Activated CD8-positive, alpha-beta T cell treated with anti-CD3 and anti-CD28 coated beads for 36 hours (primary cell): ENCODE results near the gene FBXL3. TPM values are rescaled to one million over a fixed set of nuclear protein-coding genes. Genes with fewer than 3 reads are reported as not detected.
A peak's percentile ranks its signal among the peaks of the same experiment; 100 is the strongest.

Experiments
- ATAC-seq: fragments of 200-7000 bp; cut with Tn5 transposase; one replicate; pipeline ENCODE4 v1.10.0; 2021; ENCODE audit warnings: mild to moderate bottlenecking, moderate library complexity
- CTCF ChIA-PET: fragments of 350-600 bp; sonication (Branson Sonifier 250); formaldehyde crosslinking; loops from one replicate; lab custom pipeline; 2021; ENCODE audit warnings: antibody characterized with exemption; lab: Charles Lee
- POLR2A ChIA-PET: fragments of 350-600 bp; sonication (Branson Sonifier 250); formaldehyde crosslinking; loops from one replicate; lab custom pipeline; 2021; ENCODE audit warnings: antibody characterized with exemption; lab: Charles Lee
- DNase-seq: peaks from one replicate; pipeline ENCODE4 v3.0.0-alpha.2; 2020
- H3K27ac Mint-ChIP-seq: one replicate; pipeline ENCODE4 v1.8.0; 2021; ENCODE audit warnings: mild to moderate bottlenecking, mixed read lengths
- H3K27me3 Mint-ChIP-seq: one replicate; pipeline ENCODE4 v1.8.0; 2021; ENCODE audit warnings: mixed read lengths
- H3K36me3 Mint-ChIP-seq: one replicate; pipeline ENCODE4 v1.8.0; 2021; ENCODE audit warnings: low read depth, mixed read lengths
- H3K4me1 Mint-ChIP-seq: one replicate; pipeline ENCODE4 v1.8.0; 2021; ENCODE audit warnings: low read depth, mixed read lengths
- H3K4me3 Mint-ChIP-seq: one replicate; pipeline ENCODE4 v1.8.0; 2021; ENCODE audit warnings: mild to moderate bottlenecking, moderate library complexity, mixed read lengths
- H3K9me3 Mint-ChIP-seq: one replicate; pipeline ENCODE4 v1.8.0; 2021; ENCODE audit warnings: mixed read lengths
- intact Hi-C: fragments of 100-400 bp; cut with micrococcal nuclease; formaldehyde crosslinking; loops from one replicate; pipeline ENCODE4 v1.10.0; 2022
- total RNA-seq, 2 experiments: library from RNA; stranded (reverse); gene quantifications; one replicate each; pipeline ENCODE4 v1.2.3, GENCODE V29; 2021
- TF ChIP-seq, protein P1 (sequence below): fragments of 200-600 bp; IDR thresholded peaks from one replicate; pipeline ENCODE4 v1.8.0; 2022; ENCODE audit warnings: antibody characterized with exemption, mild to moderate bottlenecking

The FBXL3 gene
- total RNA-seq, 2 experiments from 2014 or later, result 32.8 to 34.3 TPM

DNA sequence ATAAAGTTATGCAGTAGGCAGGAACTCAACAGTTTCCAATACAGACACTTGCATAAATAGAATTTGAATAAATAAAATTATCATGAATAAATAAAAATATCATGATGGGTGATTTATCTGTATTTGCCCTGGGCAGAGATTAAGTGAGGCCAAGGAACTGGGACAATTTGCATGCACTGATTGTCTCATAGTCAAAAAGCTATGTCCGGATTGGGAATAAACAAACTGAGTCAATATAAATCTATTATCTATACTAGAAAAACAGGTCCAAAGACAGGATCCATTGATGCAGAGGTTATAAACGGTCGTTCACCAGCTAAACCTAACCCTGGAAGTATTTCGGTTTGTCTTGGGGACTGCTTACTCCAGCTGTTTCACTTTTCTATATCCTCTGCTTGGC is 26.2 kb upstream of the FBXL3 start:
- TF ChIP-seq, protein P1, sequence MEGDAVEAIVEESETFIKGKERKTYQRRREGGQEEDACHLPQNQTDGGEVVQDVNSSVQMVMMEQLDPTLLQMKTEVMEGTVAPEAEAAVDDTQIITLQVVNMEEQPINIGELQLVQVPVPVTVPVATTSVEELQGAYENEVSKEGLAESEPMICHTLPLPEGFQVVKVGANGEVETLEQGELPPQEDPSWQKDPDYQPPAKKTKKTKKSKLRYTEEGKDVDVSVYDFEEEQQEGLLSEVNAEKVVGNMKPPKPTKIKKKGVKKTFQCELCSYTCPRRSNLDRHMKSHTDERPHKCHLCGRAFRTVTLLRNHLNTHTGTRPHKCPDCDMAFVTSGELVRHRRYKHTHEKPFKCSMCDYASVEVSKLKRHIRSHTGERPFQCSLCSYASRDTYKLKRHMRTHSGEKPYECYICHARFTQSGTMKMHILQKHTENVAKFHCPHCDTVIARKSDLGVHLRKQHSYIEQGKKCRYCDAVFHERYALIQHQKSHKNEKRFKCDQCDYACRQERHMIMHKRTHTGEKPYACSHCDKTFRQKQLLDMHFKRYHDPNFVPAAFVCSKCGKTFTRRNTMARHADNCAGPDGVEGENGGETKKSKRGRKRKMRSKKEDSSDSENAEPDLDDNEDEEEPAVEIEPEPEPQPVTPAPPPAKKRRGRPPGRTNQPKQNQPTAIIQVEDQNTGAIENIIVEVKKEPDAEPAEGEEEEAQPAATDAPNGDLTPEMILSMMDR, result no peak

DNA sequence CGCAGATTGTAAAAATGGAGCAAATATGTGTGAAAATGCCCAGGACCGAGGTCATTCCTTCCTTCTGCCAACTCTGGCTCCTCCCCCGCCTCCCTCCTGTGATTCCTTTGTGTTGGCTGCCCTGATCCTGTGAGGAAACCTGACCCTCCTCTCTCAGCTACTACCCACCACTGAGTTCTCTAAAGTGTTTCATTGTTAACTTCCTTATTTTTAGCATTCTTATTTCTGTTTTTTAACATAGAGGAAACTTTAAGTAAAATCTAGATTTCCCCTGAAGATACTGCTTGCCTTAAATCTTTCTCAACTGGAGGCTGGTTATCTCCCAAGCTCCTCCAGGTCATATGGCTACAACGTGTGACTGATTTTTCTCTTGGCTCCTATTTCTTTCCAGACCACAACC is 21.7 kb upstream of the FBXL3 start:
- no peak for ATAC-seq
- TF ChIP-seq, protein P1, result no peak
- Mint-ChIP-seq H3K9me3 (no peaks in the 10 kb centered on the region), H3K27me3 (no peaks in the 10 kb centered on the region), H3K36me3 (peaks cover 51% of the 10 kb centered on the region), H3K27ac (peak overlapping the region; percentile 25), H3K4me3 (no peak overlapping the region), H3K4me1 (peaks cover 5% of the 10 kb centered on the region)
- CTCF ChIA-PET, result no interaction called here
- POLR2A ChIA-PET, result no interaction called here
- no peak for DNase-seq
- intact Hi-C loops, result no loop called here

More for the DNA sequence above, 26.2 kb upstream of the FBXL3 start:
- ChIA-PET POLR2A (no interaction called here), CTCF (interaction anchor here (1.3 kb wide), 1 partner anchor 73 kb away, joined by 3 read pairs; no protein-coding TSS in a partner anchor)
- Mint-ChIP-seq H3K4me3 (no peak overlapping the region), H3K9me3 (no peaks in the 10 kb centered on the region), H3K27me3 (no peaks in the 10 kb centered on the region), H3K4me1 (no peaks in the 10 kb centered on the region), H3K36me3 (peaks cover 55% of the 10 kb centered on the region), H3K27ac (no peak overlapping the region)
- intact Hi-C loops, result no loop called here
- DNase-seq (no peak), ATAC-seq (no peak)

DNA sequence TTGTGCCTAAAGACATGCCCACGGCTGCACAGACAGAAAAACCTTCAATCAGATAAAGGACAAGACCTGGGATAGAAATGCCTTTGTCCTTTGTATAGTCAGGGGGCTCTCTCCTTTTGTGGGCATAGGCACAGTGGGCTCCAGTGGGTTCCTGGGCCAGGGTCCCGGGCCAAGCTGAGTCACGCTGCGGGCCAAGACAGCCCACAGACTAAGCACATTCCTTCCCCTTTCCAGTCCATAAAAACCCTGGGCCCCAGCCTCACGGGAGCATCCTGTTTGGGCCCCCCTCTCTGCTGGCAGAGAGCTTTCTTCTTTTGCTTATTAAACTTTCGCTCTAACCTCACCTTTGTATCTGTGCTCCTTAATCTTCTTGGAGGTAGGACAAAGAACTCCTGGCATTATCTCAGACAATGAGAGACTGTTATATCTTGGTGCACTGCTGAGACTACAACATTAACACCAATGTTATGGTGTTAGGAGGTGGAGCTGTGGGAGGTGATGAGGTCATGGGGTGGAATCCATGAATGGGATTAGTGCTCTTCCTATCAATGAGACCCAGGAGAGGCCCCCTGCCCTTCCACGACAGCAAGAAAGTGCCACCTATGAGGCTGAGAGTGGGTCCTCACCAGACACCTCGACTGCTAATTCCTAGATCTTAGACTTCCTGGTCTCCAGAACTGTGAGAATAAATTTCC is 20.8 kb upstream of the FBXL3 start:
- POLR2A ChIA-PET, result interaction anchor here (0.7 kb wide), 1 partner anchor 21 kb away, joined by 3 read pairs; no protein-coding TSS in a partner anchor
- no peaks in the 10 kb centered on the region for H3K9me3 Mint-ChIP-seq
- ATAC-seq (no peak), DNase-seq (no peak)
- CTCF ChIA-PET, result interaction anchor here (1.0 kb wide), 1 partner anchor 545 kb away, joined by 3 read pairs; no protein-coding TSS in a partner anchor
- intact Hi-C loops, result no loop called here
- H3K4me1 Mint-ChIP-seq, result peaks cover 5% of the 10 kb centered on the region
- H3K27me3 Mint-ChIP-seq, result no peaks in the 10 kb centered on the region
- H3K4me3 Mint-ChIP-seq, result no peak overlapping the region
- H3K36me3 Mint-ChIP-seq, result peaks cover 51% of the 10 kb centered on the region
- TF ChIP-seq, protein P1, result no peak
- peak overlapping the region; percentile 52 for H3K27ac Mint-ChIP-seq

DNA sequence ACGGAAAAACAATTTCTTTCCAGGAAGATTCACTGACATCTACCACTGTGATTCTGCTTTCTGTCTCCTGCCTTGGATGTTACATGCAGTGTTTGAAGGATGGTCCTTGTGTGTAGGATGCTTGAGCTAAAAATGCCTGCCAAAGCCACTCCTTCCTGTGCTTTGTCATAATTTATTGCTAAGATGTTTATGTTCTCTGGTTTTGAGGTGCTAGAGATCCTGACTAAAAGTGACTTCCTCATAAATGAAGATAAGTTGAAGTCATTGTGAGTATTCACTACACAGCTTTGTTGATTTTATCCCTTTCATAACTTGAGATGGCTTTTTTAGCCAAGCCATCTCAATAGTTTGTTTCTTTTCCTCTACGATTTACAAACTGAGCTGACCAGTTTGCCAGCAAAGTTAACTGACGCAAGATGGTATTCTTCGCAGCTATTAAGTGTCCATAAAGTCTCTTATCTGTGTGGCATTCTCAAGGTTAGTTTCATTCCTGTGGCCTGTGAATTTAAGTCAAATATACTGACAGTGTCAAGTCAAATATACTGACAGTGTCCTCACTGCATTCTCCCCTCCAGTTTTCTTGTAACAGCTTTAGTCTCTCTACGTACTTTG is 15.7 kb upstream of the FBXL3 start:
- peaks cover 16% of the 10 kb centered on the region for H3K36me3 Mint-ChIP-seq
- H3K27me3 Mint-ChIP-seq, result no peaks in the 10 kb centered on the region
- POLR2A ChIA-PET, result interaction anchor here (0.8 kb wide), 1 partner anchor 16 kb away, joined by 3 read pairs; no protein-coding TSS in a partner anchor
- no peak for DNase-seq
- H3K9me3 Mint-ChIP-seq, result no peaks in the 10 kb centered on the region
- peaks cover 4% of the 10 kb centered on the region for H3K4me1 Mint-ChIP-seq
- CTCF ChIA-PET, result interaction anchor here (0.7 to 1.0 kb wide), 4 partner anchors 54 to 135 kb away, joined by 3 read pairs; no protein-coding TSS in a partner anchor
- ATAC-seq, result no peak
- TF ChIP-seq, protein P1, result no peak
- intact Hi-C loops, result no loop called here
- H3K4me3 Mint-ChIP-seq, result no peak overlapping the region
- peak overlapping the region; percentile 2 for H3K27ac Mint-ChIP-seq

DNA sequence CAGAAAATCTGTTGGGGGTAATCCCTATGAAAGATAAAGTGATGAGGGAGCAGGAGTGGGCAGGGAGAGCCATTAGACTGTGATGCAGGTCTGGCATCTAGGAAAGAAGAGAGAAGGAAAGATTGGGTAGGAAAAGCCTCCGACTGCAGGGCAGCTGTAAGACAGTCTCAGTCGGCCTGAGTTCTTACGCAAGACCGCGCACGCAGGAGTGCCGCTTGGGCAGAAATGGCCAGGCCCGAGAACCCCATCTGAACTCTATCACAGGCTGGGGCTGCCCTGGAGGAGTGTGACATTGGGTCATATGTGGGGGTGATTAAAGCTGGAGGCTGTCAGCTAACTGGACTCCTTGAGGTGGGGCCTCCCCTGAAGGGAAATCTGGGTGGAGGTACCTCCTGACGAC is 13.9 kb upstream of the FBXL3 start:
- H3K27ac Mint-ChIP-seq, result no peak overlapping the region
- no peak overlapping the region for H3K4me3 Mint-ChIP-seq
- peaks cover 3% of the 10 kb centered on the region for H3K36me3 Mint-ChIP-seq
- H3K4me1 Mint-ChIP-seq, result no peaks in the 10 kb centered on the region
- H3K9me3 Mint-ChIP-seq, result no peaks in the 10 kb centered on the region
- ChIA-PET POLR2A (no interaction called here), CTCF (no interaction called here)
- TF ChIP-seq, protein P1, result no peak
- no peak for DNase-seq
- H3K27me3 Mint-ChIP-seq, result no peaks in the 10 kb centered on the region
- ATAC-seq, result no peak
- intact Hi-C loops, result no loop called here
